HUDEP-2 (cell line): ENCODE measurements around the gene S100A14.

Experiments
- DNase-seq, 76 experiments: peaks; one replicate each; lab custom pipeline; 2025; ENCODE audit not compliant: unreplicated experiment in 76 of 76; lab: John Stamatoyannopoulos, UW

The S100A14 gene

GRCh38 chr1:153619171-153619570 lies 3.0 kb upstream of the S100A14 start:
- DNase-seq = no peak

- DNase-seq = no peak
Observed at GRCh38 chr1:153617663-153618062, 1.5 kb upstream of the S100A14 start.

- no peak for DNase-seq
Observed at GRCh38 chr1:153616917-153617311, 789 bp upstream of the S100A14 start.

GRCh38 chr1:153615406-153615805 lies 719 bp downstream of the S100A14 start:
- DNase-seq = no peak

- no peak for DNase-seq
Observed at GRCh38 chr1:153614906-153615305, 1.2 kb downstream of the S100A14 start.

GRCh38 chr1:153614189-153614900 lies 1.8 kb downstream of the S100A14 start:
- no peak for DNase-seq

GRCh38 chr1:153613406-153613805 lies 2.7 kb downstream of the S100A14 start:
- no peak for DNase-seq

- DNase-seq = peak in 46 of 76 experiments; percentile 11 to 63 (median 35)
Observed at GRCh38 chr1:153612755-153613331, 3.3 kb downstream of the S100A14 start, which contains the start of gene S100A16. Gene S100A16, minus strand, starts transcription at chr1:153613137. Its CDS starts 4,986 bp downstream, at chr1:153608151.

GRCh38 chr1:153612111-153612754 lies 3.9 kb downstream of the S100A14 start:
- DNase-seq = no peak

GRCh38 chr1:153611356-153611755 lies 4.8 kb downstream of the S100A14 start:
- no peak for DNase-seq

- DNase-seq = no peak
Observed at GRCh38 chr1:153610811-153611301, 5.3 kb downstream of the S100A14 start.

GRCh38 chr1:153610334-153610733 lies 5.8 kb downstream of the S100A14 start:
- DNase-seq = peak in 1 of 76 experiments; percentile 7

GRCh38 chr1:153609585-153609907 lies 6.6 kb downstream of the S100A14 start:
- DNase-seq = no peak

- peak in 26 of 76 experiments; percentile 14 to 58 (median 30) for DNase-seq
Observed at GRCh38 chr1:153608742-153609584, 7.2 kb downstream of the S100A14 start.

GRCh38 chr1:153608089-153608682 lies 7.9 kb downstream of the S100A14 start:
- DNase-seq = no peak

GRCh38 chr1:153607381-153607780 lies 8.7 kb downstream of the S100A14 start:
- no peak for DNase-seq

GRCh38 chr1:153606194-153606593 lies 9.9 kb downstream of the S100A14 start:
- no peak for DNase-seq

- DNase-seq = no peak
Observed at GRCh38 chr1:153602749-153603148, 13.4 kb downstream of the S100A14 start.

GRCh38 chr1:153599847-153600246 lies 16.3 kb downstream of the S100A14 start:
- no peak for DNase-seq
